ENCODE measurements around the gene SIGLEC7. TPM values are rescaled to one million over a fixed set of nuclear protein-coding genes. Genes with fewer than 3 reads are reported as not detected.

Gene SIGLEC7
- total RNA-seq, 4 donors from 2014 or later: not detected

GRCh38 chr19:51108805-51109146 lies 33.3 kb upstream of the SIGLEC7 start:
- Histone ChIP-seq H3K9me3 (no peaks in the 10 kb centered on the region), H3K4me1 (peaks cover 22% of the 10 kb centered on the region), H3K4me3 (peak overlapping the region; percentile 84), H3K27ac (no peak overlapping the region), H3K27me3 (no peaks in the 10 kb centered on the region), H3K36me3 (peaks cover 10% of the 10 kb centered on the region)
- no peak for DNase-seq (ENCODE audit: low spot score in 2 of 2)
- 3% methylated on average over 15 of the region's 15 CpGs for WGBS
- TF ChIP-seq CTCF (IDR thresholded peaks at IDR 0.05) (no peak), POLR2AphosphoS5 (IDR thresholded peaks at IDR 0.05) (no peak), POLR2A (IDR thresholded peaks at IDR 0.05) (no peak), EP300 (IDR thresholded peaks at IDR 0.05) (no peak)

GRCh38 chr19:51110666-51110971 lies 31.5 kb upstream of the SIGLEC7 start:
- Histone ChIP-seq H3K4me3 (no peak overlapping the region), H3K27me3 (peaks cover 5% of the 10 kb centered on the region), H3K4me1 (peaks cover 22% of the 10 kb centered on the region), H3K9me3 (no peaks in the 10 kb centered on the region), H3K27ac (no peak overlapping the region), H3K36me3 (no peaks in the 10 kb centered on the region)
- TF ChIP-seq POLR2A (IDR thresholded peaks at IDR 0.05) (no peak), POLR2AphosphoS5 (IDR thresholded peaks at IDR 0.05) (no peak), EP300 (IDR thresholded peaks at IDR 0.05) (no peak), CTCF (IDR thresholded peaks at IDR 0.05) (no peak)
- WGBS: 83% methylated on average over 1 of the region's 1 CpG
- no peak for DNase-seq (ENCODE audit: low spot score in 2 of 2)

- Histone ChIP-seq H3K27ac (no peak overlapping the region), H3K9me3 (no peaks in the 10 kb centered on the region), H3K27me3 (peaks cover 13% of the 10 kb centered on the region), H3K4me3 (no peak overlapping the region), H3K4me1 (peaks cover 19% of the 10 kb centered on the region), H3K36me3 (no peaks in the 10 kb centered on the region)
- TF ChIP-seq POLR2A (IDR thresholded peaks at IDR 0.05) (no peak), POLR2AphosphoS5 (IDR thresholded peaks at IDR 0.05) (no peak), EP300 (IDR thresholded peaks at IDR 0.05) (no peak), CTCF (IDR thresholded peaks at IDR 0.05) (no peak)
- WGBS: 49% methylated on average over 6 of the region's 6 CpGs
- DNase-seq (ENCODE audit: low spot score in 2 of 2): no peak
These were observed 30.5 kb upstream of the SIGLEC7 start for GRCh38 chr19:51111606-51112005.

- Histone ChIP-seq H3K27me3 (peaks cover 19% of the 10 kb centered on the region), H3K4me1 (no peaks in the 10 kb centered on the region), H3K9me3 (no peaks in the 10 kb centered on the region), H3K4me3 (no peak overlapping the region), H3K27ac (no peak overlapping the region), H3K36me3 (no peaks in the 10 kb centered on the region)
- 79% methylated on average over 6 of the region's 6 CpGs for WGBS
- no peak for DNase-seq (ENCODE audit: low spot score in 2 of 2)
- TF ChIP-seq CTCF (IDR thresholded peaks at IDR 0.05) (no peak), EP300 (IDR thresholded peaks at IDR 0.05) (no peak), POLR2A (IDR thresholded peaks at IDR 0.05) (no peak), POLR2AphosphoS5 (IDR thresholded peaks at IDR 0.05) (no peak)
These were observed 27.9 kb upstream of the SIGLEC7 start for GRCh38 chr19:51114087-51114729.

- no peak for TF ChIP-seq POLR2A (IDR thresholded peaks at IDR 0.05)
- no peaks in the 10 kb centered on the region for H3K4me1 ChIP-seq
- no peaks in the 10 kb centered on the region for H3K36me3 ChIP-seq
- H3K4me3 ChIP-seq: no peak overlapping the region
- peaks cover 19% of the 10 kb centered on the region for H3K27me3 ChIP-seq
- DNase-seq (ENCODE audit: low spot score in 2 of 2): no peak
- H3K9me3 ChIP-seq: no peaks in the 10 kb centered on the region
- H3K27ac ChIP-seq: no peak overlapping the region
- 63% methylated on average over 6 of the region's 6 CpGs for WGBS
These were observed 25.3 kb upstream of the SIGLEC7 start for GRCh38 chr19:51116736-51117286.

GRCh38 chr19:51119101-51119500 lies 23.0 kb upstream of the SIGLEC7 start:
- no peaks in the 10 kb centered on the region for H3K36me3 ChIP-seq
- DNase-seq (ENCODE audit: low spot score in 2 of 2): no peak
- H3K27me3 ChIP-seq: peaks cover 28% of the 10 kb centered on the region
- peaks cover 3% of the 10 kb centered on the region for H3K4me1 ChIP-seq
- no peak for TF ChIP-seq CTCF (IDR thresholded peaks at IDR 0.05)
- no peak for TF ChIP-seq EP300 (IDR thresholded peaks at IDR 0.05)
- TF ChIP-seq POLR2A (IDR thresholded peaks at IDR 0.05): no peak
- TF ChIP-seq POLR2AphosphoS5 (IDR thresholded peaks at IDR 0.05): no peak
- no peak overlapping the region for H3K4me3 ChIP-seq
- H3K9me3 ChIP-seq: no peaks in the 10 kb centered on the region
- no peak overlapping the region for H3K27ac ChIP-seq
- 47% methylated on average over 4 of the region's 4 CpGs for WGBS

All from suprapubic skin (tissue), 4 donors.